HG03354 (cell line): ENCODE results near the gene BCL10.
"Not testable (repeated sequence)": the region's sequence is repeated elsewhere in the genome, so short reads cannot be mapped to it uniquely, and the experiment has no call there.

Source experiments
- ATAC-seq: cut with Tn5 transposase; IDR thresholded peaks from one replicate; pipeline ENCODE4 v1.9.1; 2021; ENCODE audit warnings: mild to moderate bottlenecking; ENCODE audit not compliant: unreplicated experiment, poor library complexity, severe bottlenecking

BCL10 gene

GRCh38 chr1:85274969-85275453 lies 1.4 kb downstream of the BCL10 start:
- ATAC-seq = no peak

GRCh38 chr1:85273397-85273796 lies 3.0 kb downstream of the BCL10 start:
- no peak for ATAC-seq

- ATAC-seq = no peak
Measured at GRCh38 chr1:85268801-85269585, 7.4 kb downstream of the BCL10 start.

- ATAC-seq = no peak
Measured at GRCh38 chr1:85267313-85267712, 9.1 kb downstream of the BCL10 start.

GRCh38 chr1:85264150-85264549 lies 12.3 kb downstream of the BCL10 start:
- ATAC-seq = no peak

GRCh38 chr1:85262985-85263384 lies 13.4 kb downstream of the BCL10 start:
- no peak for ATAC-seq

- no peak for ATAC-seq
Measured at GRCh38 chr1:85259912-85260274, 16.5 kb downstream of the BCL10 start.

- ATAC-seq = peak; percentile 95
Measured at GRCh38 chr1:85259118-85259911, 17.1 kb downstream of the BCL10 start, which contains the start of gene C1orf52. TSS of gene C1orf52 (minus strand) at chr1:85259662. CDS start at chr1:85259633, 29 bp downstream.

- no peak for ATAC-seq
Measured at GRCh38 chr1:85258536-85259117, 17.8 kb downstream of the BCL10 start.

- ATAC-seq = not testable (repeated sequence)
Measured at GRCh38 chr1:85249042-85249441, 27.4 kb downstream of the BCL10 start.

- ATAC-seq = no peak
Measured at GRCh38 chr1:85245891-85246290, 30.5 kb downstream of the BCL10 start.

GRCh38 chr1:85245456-85245855 lies 31.0 kb downstream of the BCL10 start:
- no peak for ATAC-seq

GRCh38 chr1:85244271-85245061 lies 32.0 kb downstream of the BCL10 start:
- ATAC-seq = no peak

- no peak for ATAC-seq
Measured at GRCh38 chr1:85243372-85243771, 33.1 kb downstream of the BCL10 start.

- no peak for ATAC-seq
Measured at GRCh38 chr1:85240643-85241042, 35.8 kb downstream of the BCL10 start.

- ATAC-seq = no peak
Measured at GRCh38 chr1:85240174-85240601, 36.2 kb downstream of the BCL10 start.

GRCh38 chr1:85237613-85238012 lies 38.8 kb downstream of the BCL10 start:
- ATAC-seq = no peak

- ATAC-seq = no peak
Measured at GRCh38 chr1:85230305-85230977, 46.0 kb downstream of the BCL10 start.

- no peak for ATAC-seq
Measured at GRCh38 chr1:85229574-85230097, 46.8 kb downstream of the BCL10 start.
